ENCODE data around the gene CHPF.

The CHPF gene

DNA sequence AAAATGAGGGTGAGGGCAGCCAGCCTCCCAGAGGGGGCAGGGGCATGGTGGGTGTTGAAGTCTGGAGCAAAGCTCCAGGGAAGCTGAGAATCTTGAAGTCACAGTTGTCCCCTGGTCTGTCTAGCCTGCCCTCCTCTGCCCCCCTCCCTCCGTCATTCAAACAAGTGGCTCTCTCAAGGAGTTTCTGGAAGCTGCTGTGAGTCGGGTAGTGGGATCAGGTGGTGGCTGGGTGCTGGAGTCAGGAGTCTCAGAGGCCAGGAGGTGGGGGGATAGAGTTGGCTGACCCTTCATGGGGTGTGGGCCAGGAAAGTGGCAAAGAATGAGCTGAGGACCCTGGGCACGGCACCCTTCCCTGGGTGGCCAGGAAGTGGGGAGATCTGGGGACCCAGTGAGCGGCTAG, 29.8 kb downstream of the CHPF start:
- DNase-seq (ENCODE audit: low read depth): no peak

GRCh38 chr2:219512524-219513216, 30.9 kb downstream of the CHPF start:
- DNase-seq (ENCODE audit: low read depth): no peak

GRCh38 chr2:219511547-219512325, 31.9 kb downstream of the CHPF start:
- DNase-seq (ENCODE audit: low read depth): no peak

GRCh38 chr2:219510512-219511135, 33.0 kb downstream of the CHPF start:
- no peak for DNase-seq (ENCODE audit: low read depth)

DNA sequence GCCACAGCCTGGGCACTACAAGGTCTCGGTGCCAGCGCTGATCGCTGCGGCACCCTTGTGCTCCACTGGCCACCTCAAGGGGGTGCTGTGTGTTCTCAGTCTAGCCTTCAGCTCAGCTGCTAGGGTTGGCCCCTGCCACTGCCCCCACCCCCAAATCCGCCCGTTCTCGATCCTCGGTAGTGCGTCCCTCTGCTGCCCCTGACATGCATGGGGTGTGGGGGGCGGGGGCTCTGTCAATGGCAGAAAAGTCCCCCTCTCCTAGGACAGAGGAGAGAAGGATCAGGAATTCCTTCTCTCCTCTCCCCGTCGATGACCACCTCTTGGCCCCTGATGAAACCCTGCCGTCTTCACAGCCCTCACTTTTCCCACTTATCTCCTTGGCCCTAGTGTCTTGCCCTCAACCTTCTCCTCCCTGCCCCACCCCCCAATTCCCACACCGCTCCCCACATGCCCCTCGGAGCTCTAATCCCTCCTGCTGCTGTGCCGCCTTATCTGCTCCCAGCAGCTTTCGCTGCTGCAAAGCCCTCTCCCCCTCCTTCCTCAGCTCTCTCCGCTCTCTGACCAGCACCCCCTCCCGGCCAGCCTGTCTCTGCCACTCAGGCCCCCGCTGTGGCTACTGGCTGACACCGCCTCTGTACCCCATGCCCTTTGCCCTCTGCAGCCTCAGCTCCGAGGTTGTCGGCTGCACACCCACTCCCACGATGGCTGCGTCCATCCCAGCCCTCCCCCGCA, 33.7 kb downstream of the CHPF start:
- DNase-seq (ENCODE audit: low read depth): peak; percentile 97

- DNase-seq (ENCODE audit: low read depth): no peak
Measured at GRCh38 chr2:219508971-219509779, 34.4 kb downstream of the CHPF start.

- DNase-seq (ENCODE audit: low read depth): no peak
Measured at GRCh38 chr2:219508444-219508734, 35.2 kb downstream of the CHPF start.

DNA sequence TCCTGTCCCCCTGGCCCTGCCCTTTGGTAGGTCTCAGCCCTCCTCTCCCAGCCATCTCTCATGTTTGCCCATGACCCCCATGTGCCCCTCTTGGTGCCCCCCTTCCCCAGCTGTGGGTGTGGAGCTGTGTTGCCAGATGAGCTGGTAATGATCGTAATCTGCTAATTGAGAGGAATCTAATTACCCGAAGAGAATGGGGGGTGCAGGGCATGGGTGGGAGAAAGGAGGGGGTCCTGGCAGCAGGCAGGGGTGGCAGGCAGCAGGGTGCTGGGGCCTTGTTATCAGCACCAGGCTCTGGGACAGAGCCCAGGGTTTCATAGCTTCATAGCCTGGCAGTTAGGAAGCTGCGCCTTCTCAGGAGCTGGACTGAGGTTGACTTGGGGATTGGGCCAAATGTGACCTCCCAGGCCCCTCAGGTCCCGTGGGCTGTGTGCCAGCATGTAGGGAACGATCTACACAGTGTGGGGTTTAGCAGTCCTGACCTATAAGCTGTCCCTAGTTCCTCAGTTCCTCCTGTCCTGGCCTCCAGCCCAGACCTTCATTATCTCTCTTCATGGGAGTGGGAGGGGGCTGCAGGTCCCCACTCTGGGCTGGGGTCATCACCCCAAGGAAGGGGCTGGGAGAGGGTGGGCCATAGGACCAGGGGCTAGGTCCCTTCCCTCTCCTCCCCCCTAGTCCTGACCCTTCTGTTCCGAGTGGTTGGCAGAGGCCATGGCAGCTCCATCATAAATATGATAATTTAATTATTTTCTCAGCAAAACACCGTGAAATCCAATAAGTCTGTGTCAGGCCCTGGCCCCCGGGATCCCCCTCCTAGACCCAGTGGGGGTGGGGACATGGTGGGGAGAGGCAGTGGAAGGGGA, 35.8 kb downstream of the CHPF start:
- no peak for DNase-seq (ENCODE audit: low read depth)

- no peak for DNase-seq (ENCODE audit: low read depth)
Measured at GRCh38 chr2:219506802-219507526, 36.6 kb downstream of the CHPF start.

- no peak for DNase-seq (ENCODE audit: low read depth)
Measured at GRCh38 chr2:219506153-219506801, 37.3 kb downstream of the CHPF start.

GRCh38 chr2:219505585-219505984, 38.0 kb downstream of the CHPF start:
- no peak for DNase-seq (ENCODE audit: low read depth)

- no peak for DNase-seq (ENCODE audit: low read depth)
Measured at GRCh38 chr2:219502618-219503017, 41.0 kb downstream of the CHPF start.

- no peak for DNase-seq (ENCODE audit: low read depth)
Measured at GRCh38 chr2:219501849-219502248, 41.8 kb downstream of the CHPF start.

DNA sequence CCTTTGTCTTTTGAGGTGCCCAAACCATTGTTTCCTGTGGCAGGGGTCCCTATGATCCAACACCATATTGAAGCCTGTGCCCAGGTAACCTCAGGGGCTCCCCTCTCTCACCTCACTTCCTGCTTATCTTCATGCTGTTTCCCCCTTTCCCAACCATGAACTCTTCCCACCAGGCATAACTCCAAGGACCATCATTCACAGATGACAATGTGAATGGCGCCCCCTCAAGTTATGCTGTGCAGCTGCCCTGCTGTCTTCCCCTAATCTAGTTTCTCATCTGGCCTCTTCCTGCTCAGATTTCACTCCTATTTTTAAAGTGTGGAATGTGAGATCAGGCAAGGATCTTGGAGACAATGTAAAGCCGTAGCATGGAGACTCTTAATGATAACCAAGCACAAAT, 43.5 kb downstream of the CHPF start:
- DNase-seq (ENCODE audit: low read depth): no peak

- no peak for DNase-seq (ENCODE audit: low read depth)
Measured at GRCh38 chr2:219499555-219499954, 44.1 kb downstream of the CHPF start.

- no peak for DNase-seq (ENCODE audit: low read depth)
Measured at GRCh38 chr2:219499058-219499307, 44.6 kb downstream of the CHPF start.

DNA sequence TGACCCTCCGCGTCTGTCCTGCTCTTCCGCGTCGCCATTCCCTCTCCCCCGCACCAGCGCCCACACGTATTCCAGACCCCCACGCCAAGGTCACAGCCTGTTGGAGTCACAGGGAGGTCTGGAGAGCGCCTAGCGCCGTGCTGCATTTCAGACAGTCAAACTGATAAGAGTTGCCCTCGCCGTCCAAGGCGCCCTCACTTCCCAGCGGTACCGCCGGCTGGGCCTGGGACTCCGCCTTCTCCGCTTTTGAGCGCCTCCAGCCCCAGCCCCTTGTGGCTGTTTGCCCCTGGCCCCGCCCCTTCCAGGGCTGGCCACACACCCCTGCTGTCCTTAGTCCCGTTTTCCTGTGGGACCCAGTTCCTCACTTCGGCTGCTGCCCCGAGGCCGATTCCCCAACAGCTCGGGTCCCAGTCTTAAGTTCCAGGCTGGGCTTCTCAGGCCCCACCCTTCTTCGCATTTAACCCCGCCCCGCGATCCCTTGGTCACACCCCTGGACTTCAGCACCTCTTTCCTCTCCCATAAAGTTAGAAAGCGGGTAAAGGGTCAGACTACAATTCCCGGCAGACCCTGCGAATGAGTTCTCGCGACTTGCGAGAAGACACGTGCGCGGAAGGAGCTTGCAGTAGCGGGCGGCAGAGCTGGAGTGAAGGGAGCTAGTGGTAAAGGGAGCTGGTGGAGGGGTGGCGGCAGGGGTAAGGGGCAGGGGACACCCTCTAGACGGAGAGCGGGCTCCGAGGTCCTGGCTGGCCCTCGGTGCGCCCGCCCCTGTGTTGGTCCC, 45.1 kb downstream of the CHPF start, which contains the start of gene GMPPA:
Gene GMPPA (plus strand): TSS at position 612 of the 778 bp plus-strand sequence. CDS start 1,085 bp downstream, outside the sequence.
- peak; percentile 97 for DNase-seq (ENCODE audit: low read depth)

- DNase-seq (ENCODE audit: low read depth): peak; percentile 85
Measured at GRCh38 chr2:219497495-219498279, 45.9 kb downstream of the CHPF start.

All from CMK (cell line).